ENCODE results near the gene RABEP2.
"Not testable (repeated sequence)": the region's sequence is repeated elsewhere in the genome, so short reads cannot be mapped to it uniquely, and the experiment has no call there.

RABEP2 gene

GRCh38 chr16:28904363-28904762, 20.7 kb downstream of the RABEP2 start:
- DNase-seq = no peak

- DNase-seq = no peak
These were observed 21.5 kb downstream of the RABEP2 start for GRCh38 chr16:28903344-28904042.

- DNase-seq = no peak
These were observed 22.1 kb downstream of the RABEP2 start for GRCh38 chr16:28902909-28903308.

- no peak for DNase-seq
These were observed 23.2 kb downstream of the RABEP2 start for GRCh38 chr16:28901862-28902261.

GRCh38 chr16:28900601-28901000, 24.4 kb downstream of the RABEP2 start:
- DNase-seq = no peak

GRCh38 chr16:28899882-28900590, 25.0 kb downstream of the RABEP2 start:
- no peak for DNase-seq

- no peak for DNase-seq
These were observed 26.1 kb downstream of the RABEP2 start for GRCh38 chr16:28898942-28899341.

GRCh38 chr16:28898266-28898665, 26.8 kb downstream of the RABEP2 start:
- DNase-seq = no peak

GRCh38 chr16:28897826-28898225, 27.2 kb downstream of the RABEP2 start:
- DNase-seq = no peak

GRCh38 chr16:28895609-28896008, 29.4 kb downstream of the RABEP2 start:
- no peak for DNase-seq

- no peak for DNase-seq
These were observed 31.7 kb downstream of the RABEP2 start for GRCh38 chr16:28893291-28893690.

GRCh38 chr16:28891964-28892890, 32.8 kb downstream of the RABEP2 start:
- DNase-seq = no peak

- not testable (repeated sequence) for DNase-seq
These were observed 34.7 kb downstream of the RABEP2 start for GRCh38 chr16:28890355-28890754.

- DNase-seq = no peak
These were observed 38.1 kb downstream of the RABEP2 start for GRCh38 chr16:28886945-28887344.

- no peak for DNase-seq
These were observed 41.0 kb downstream of the RABEP2 start for GRCh38 chr16:28884045-28884444.

- no peak for DNase-seq
These were observed 41.6 kb downstream of the RABEP2 start for GRCh38 chr16:28883221-28883996.

GRCh38 chr16:28882551-28883160, 42.4 kb downstream of the RABEP2 start:
- no peak for DNase-seq

GRCh38 chr16:28881565-28881964, 43.5 kb downstream of the RABEP2 start:
- not testable (repeated sequence) for DNase-seq

- no peak for DNase-seq
These were observed 44.1 kb downstream of the RABEP2 start for GRCh38 chr16:28880955-28881354.

- no peak for DNase-seq
These were observed 44.5 kb downstream of the RABEP2 start for GRCh38 chr16:28880589-28880915.

All from nucleus accumbens (tissue), 56 donors.